NOMO-1 (cell line): ENCODE data around the gene SLC15A3.
A peak's percentile ranks its signal among the peaks of the same experiment; 100 is the strongest.
"Not testable (repeated sequence)": the region's sequence is repeated elsewhere in the genome, so short reads cannot be mapped to it uniquely, and the experiment has no call there.

ENCODE experiments used
- DNase-seq, 2 experiments: peaks; one replicate each; lab custom pipeline; 2025; ENCODE audit not compliant: unreplicated experiment in 2 of 2; lab: John Stamatoyannopoulos, UW

Gene SLC15A3

DNA sequence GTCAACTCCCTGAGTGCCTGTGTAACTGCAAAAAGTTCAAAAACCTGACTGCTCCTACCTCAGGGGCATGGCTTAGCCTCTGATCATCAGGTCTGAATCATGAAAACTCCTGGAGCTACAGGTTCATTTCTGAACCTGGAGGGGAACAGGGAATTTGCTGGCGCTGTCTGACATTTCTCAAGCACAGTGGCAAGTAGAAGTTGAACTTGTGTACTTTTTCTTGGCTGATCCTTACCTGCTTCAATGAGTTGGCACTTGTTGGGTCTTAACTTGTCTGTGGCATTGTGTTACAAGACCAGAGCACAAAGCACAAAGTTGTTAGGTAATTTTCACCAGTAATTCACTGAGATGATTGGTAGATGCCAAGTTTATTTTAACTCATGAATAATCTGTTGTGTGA, 34.7 kb downstream of the SLC15A3 start:
- no peak for DNase-seq

GRCh38 chr11:60916669-60917206, 35.2 kb downstream of the SLC15A3 start:
- no peak for DNase-seq

GRCh38 chr11:60915248-60915914, 36.6 kb downstream of the SLC15A3 start:
- DNase-seq = peak; percentile 74 to 84

DNA sequence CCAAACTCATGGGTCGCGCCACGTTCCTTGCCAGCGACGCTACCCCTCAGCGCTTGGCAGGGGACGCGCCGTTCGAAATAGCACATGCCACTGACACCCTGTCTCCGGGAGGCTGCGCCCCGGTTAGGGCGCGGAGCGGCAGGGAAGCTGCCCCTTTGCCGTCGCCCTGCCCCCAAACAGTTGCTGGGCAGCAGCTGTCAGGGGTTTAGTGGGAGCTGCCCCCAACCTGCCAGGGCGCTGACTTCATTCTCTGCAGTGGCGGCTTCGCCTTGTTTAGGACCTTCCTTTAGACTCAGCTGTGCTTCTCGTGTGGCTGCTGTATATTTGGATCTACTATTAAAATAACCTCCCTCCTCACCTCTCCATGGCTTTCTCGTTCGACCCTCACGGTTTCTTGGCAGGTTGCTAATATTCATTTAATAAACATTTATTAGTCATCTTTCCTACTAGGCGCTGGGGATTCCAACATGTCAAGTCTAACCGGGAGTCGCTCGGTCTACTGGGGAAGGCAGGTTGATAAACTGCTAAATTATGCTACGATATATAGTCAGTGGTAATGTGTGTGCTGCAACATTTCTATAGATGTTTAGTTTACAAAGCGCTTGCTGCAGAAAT, 37.2 kb downstream of the SLC15A3 start:
- DNase-seq = peak; percentile 23 to 38

- DNase-seq = peak; percentile 84 to 86
These were observed 38.0 kb downstream of the SLC15A3 start, which contains the start of gene TMEM109 for GRCh38 chr11:60913793-60914632. Gene TMEM109 (plus strand): TSS chr11:60914158. CDS start chr11:60919694, 5,536 bp downstream.

- DNase-seq = no peak
These were observed 39.0 kb downstream of the SLC15A3 start for GRCh38 chr11:60912851-60913528.

GRCh38 chr11:60912223-60912850, 39.6 kb downstream of the SLC15A3 start:
- no peak for DNase-seq

DNA sequence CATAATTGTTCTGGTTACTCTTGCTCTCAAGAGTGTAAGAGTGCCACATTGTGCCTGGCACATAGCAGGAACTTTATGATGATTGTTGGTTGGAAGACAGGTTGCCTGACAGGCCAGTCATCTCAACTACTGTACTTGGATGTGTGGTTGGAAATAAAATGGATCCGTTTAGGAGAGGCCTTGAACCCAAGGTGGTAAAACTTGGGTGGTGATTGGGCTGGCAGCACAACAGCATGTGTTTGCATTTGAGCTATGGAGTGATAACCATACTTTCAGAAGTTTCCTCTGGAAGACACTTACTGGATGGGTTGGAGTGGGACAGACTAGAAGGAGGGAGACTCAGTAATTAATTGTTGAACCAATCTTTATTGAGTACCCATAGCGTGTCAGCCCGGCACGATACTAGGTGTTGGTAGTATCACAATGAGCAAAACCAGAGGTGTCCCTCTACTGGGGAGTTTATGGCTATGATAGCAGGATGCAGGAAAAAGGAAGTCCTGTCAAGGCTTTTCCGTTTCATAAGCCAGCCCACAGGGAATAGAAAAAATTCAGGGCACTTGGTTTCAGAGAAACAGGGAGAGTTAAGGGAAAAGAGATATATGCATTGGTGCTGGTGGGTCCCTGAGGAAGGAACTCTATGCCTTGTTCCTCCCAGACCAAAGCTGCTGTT, 41.1 kb downstream of the SLC15A3 start:
- DNase-seq = peak in 1 of 2 experiments; percentile 8

GRCh38 chr11:60910281-60910687, 41.7 kb downstream of the SLC15A3 start:
- DNase-seq = peak; percentile 79 to 83

DNA sequence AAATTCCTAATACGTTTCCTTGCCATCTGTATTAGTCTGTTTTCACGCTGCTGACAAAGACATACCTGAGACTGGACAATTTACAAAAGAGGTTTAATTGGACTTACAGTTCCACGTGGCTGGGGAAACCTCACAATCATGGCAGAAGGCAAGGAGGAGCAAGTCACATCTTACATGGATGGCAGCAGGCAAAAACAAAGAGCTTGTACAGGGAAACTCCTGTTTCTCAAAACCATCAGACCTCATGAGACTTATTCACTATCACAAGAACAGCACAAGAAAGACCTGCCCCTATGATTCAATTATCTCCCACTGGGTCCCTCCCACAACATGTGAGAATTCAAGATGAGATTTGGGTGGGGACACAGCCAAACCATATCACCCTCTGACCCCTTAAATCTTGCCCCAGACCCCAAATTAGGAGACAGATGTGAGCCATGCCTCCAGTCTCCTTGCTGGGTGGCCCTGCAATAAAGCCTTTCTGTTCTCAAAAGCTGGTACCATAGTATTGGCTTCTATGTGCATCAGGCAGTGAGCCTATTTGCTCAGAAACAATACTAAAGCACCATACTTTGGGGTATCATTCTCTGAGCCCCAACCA, 42.2 kb downstream of the SLC15A3 start:
- not testable (repeated sequence) for DNase-seq

GRCh38 chr11:60908803-60909202, 43.2 kb downstream of the SLC15A3 start:
- DNase-seq = no peak

DNA sequence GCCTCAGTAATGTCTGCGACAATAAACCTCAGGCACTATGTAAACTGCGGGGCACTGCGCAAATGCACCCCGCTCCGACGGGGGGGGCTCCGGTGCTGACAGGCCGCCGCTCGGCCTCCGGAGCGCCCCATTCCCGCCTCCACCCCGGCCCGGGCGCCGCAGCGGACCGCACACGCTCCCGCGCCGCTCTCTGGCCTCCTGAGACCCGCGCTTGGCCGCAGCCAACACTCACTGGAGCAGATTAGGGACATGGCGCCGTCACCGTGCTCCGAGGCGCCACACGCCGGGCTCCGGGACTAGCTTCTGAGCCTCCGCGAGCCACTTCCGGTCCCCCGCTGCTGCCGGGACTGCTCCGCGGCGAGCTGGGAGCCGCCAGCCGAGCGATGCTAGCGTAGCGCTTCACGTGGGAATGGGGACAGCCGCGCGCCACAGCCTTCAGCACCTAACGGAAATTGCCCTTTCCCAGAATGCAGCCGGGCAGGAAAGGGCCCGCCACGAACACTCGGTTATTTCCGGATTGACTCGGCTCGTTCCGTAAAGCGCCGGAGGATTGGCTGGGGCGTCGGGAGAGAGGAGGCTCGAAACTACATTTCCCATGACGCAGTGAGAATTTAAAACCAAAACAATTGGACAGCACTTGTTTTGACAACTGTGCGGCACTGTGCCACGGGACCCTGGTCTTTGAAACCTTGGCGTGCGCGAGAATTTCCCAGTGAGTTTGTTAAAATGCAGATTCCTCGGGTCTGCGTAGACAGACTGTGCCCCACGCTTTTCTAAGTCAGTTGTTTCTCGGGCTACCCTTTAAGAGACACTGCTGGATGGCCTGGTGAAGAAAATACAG, 45.6 kb downstream of the SLC15A3 start, which contains the start of gene PRPF19:
Gene PRPF19 (minus strand): TSS at position 454 of the 841 bp plus-strand sequence. CDS start 203 bp downstream, at position 251.
- peak; percentile 97 to 98 for DNase-seq

DNA sequence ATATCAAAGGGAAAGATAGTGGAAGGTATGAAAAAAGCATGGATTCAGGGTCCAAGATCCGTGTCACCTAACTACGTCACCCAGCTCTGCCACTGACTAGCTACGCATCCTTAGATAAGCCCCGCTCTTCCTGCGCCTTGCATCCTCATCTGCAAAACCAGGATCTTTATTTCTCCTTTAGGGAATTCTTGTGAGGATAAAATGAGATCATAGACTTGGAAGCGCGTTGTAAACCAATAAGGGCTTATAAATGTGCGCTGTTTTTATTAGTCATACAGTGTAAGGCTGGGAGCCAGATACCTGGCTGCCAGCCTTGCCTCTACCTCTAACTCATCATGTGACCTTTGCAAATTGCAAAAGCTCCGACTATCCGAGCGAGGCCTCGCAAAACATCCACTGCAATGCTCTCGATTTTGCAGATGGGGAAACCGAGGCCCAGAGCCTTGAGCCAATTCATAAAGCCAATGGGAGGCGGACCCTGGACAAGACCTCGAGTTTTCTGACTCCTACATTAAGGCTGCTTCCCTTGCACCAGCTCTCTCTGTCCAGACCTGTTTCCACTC, 46.3 kb downstream of the SLC15A3 start:
- DNase-seq = peak in 1 of 2 experiments; percentile 14

- no peak for DNase-seq
These were observed 46.9 kb downstream of the SLC15A3 start for GRCh38 chr11:60905047-60905446.

DNA sequence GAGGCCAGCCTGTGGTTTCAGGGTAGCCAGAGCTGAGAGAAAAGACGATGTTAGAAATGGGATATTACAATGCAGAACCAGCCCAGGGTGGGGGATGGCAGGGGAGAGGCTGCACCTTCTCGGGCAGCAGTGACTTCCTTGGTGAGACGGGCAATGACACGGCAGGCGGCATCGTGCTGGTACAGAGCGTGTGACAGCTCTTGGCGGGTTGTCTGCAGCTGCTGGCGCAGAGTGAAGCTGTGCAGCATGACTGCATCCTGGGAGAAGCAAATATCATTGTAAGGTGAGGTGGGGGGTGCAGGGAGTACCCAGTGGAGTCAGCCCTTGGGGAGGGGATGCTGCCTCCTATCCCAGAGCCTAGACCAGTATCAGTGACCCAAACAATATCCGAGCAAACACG, 49.4 kb downstream of the SLC15A3 start:
- no peak for DNase-seq

DNA sequence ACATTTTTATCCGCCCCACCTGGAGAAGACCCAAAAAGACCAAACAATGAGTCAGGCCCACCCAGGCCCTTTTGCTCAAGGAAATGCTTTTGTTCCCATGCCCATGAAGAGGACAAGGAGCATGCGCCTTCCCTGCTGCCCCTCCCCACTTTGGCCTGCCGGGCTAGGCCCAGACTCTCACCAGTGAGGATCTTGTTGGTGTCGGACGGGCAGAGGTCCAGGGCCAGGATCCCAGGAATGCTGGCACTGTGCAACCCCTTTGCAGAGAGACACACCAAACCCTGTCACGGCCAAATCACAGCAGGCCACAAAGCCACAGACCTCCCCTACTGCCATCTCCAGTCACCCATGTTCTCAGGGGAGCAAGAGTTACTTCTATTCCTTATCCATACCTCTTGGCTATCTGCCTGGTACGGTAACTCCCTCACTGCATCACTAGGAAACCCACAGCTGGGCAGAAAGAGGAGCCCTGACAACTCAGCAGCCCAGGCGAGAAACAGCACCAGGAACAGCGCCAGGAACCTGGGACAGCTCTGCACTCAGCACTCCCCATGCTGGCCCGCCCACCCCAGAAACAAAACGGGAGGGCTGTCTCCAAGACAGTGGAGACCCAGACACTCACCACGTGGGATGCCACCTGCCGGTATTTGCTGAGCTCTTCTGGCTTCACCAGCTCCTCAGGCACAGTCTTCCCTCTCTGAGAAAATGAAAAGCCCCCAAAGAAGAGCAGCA, 51.1 kb downstream of the SLC15A3 start:
- no peak for DNase-seq

DNA sequence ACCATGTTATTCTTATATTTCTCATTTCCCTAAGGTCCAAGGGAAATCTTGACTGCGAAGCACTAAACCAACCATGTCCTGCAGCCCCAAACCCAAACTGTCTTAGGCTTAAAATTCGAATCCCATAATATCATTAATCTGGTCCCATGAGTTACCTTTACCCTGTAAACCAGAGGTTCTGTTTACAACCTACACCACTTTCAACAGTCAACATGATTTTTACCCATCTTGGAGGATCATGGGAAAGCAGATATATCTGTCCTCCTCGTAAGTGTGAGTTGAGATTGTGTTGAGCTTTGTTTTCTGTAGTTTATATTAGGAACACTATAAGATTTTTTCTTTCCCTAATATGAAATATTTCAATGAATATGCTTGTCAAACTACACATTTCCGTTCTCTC, 52.0 kb downstream of the SLC15A3 start:
- DNase-seq = no peak
